Naive thymus-derived CD4-positive, alpha-beta T cell (primary cell): ENCODE measurements around the gene SLC22A23. TPM values are rescaled to one million over a fixed set of nuclear protein-coding genes. Genes with fewer than 3 reads are reported as not detected.

ENCODE experiments used
- ATAC-seq: fragments of 150-1000 bp; cut with Tn5 transposase; 2 replicates; pipeline ENCODE4 v1.10.0; 2021; ENCODE audit warnings: mild to moderate bottlenecking, moderate library complexity
- CTCF ChIA-PET: fragments of 350-600 bp; sonication (Branson Sonifier 250); formaldehyde crosslinking; loops from one replicate; lab custom pipeline; 2021; ENCODE audit warnings: antibody characterized with exemption; lab: Charles Lee
- POLR2A ChIA-PET: fragments of 350-600 bp; sonication (Branson Sonifier 250); formaldehyde crosslinking; loops from one replicate; lab custom pipeline; 2021; ENCODE audit warnings: antibody characterized with exemption, inconsistent platforms; lab: Charles Lee
- DNase-seq, 9 donors: peaks; one replicate each; pipeline versions ENCODE4 v3.0.0 to v3.0.0-alpha.2; 2020 to 2022; ENCODE audit warnings: mixed read lengths in 1 of 9
- H3K27ac ChIP-seq: one replicate; pipeline ENCODE4 v1.7.0; 2013; ENCODE audit warnings: mild to moderate bottlenecking, low read depth, low read length, moderate library complexity
- H3K27me3 ChIP-seq, 2 donors: one replicate each; pipeline ENCODE4 v1.7.0; 2013; ENCODE audit warnings: low read length in 2 of 2, mild to moderate bottlenecking in 2 of 2, moderate library complexity in 2 of 2; ENCODE audit not compliant: control insufficient read depth in 2 of 2, insufficient read depth in 2 of 2
- H3K36me3 ChIP-seq, 3 experiments: 1 replicate in 2 of 3; 2 replicates in 1 of 3; pipeline ENCODE4 v1.7.0; 2013; ENCODE audit warnings: low read length in 3 of 3, mild to moderate bottlenecking in 3 of 3, moderate library complexity in 1 of 3; ENCODE audit not compliant: insufficient read depth in 3 of 3, control insufficient read depth in 2 of 3
- H3K4me1 ChIP-seq, 2 donors: one replicate each; pipeline ENCODE4 v1.7.0; 2013; ENCODE audit warnings: low read length in 2 of 2, mild to moderate bottlenecking in 2 of 2, moderate library complexity in 1 of 2; ENCODE audit not compliant: control insufficient read depth in 2 of 2, insufficient read depth in 2 of 2
- H3K4me3 ChIP-seq: 2 replicates; pipeline ENCODE4 v1.7.0; 2013; ENCODE audit warnings: mild to moderate bottlenecking, low read length
- H3K9me3 ChIP-seq, 3 experiments: 1 replicate in 2 of 3; 2 replicates in 1 of 3; pipeline ENCODE4 v1.7.0; 2013; ENCODE audit warnings: low read length in 3 of 3; ENCODE audit not compliant: control insufficient read depth in 2 of 3
- H3K27ac Mint-ChIP-seq, 9 donors: one replicate each; pipeline ENCODE4 v1.8.0; 2020 to 2022; ENCODE audit warnings: mixed read lengths in 9 of 9, mild to moderate bottlenecking in 8 of 9, moderate library complexity in 5 of 9, inconsistent platforms in 2 of 9
- H3K27me3 Mint-ChIP-seq, 5 donors: one replicate each; pipeline ENCODE4 v1.8.0; 2021 to 2022; ENCODE audit warnings: mixed read lengths in 5 of 5, mild to moderate bottlenecking in 1 of 5
- H3K36me3 Mint-ChIP-seq, 5 donors: one replicate each; pipeline ENCODE4 v1.8.0; 2020 to 2022; ENCODE audit warnings: mixed read lengths in 5 of 5, mild to moderate bottlenecking in 3 of 5, inconsistent platforms in 1 of 5
- H3K4me1 Mint-ChIP-seq, 7 donors: one replicate each; pipeline ENCODE4 v1.8.0; 2020 to 2022; ENCODE audit warnings: mixed read lengths in 7 of 7, mild to moderate bottlenecking in 3 of 7, inconsistent platforms in 1 of 7
- H3K4me3 Mint-ChIP-seq, 10 donors: one replicate each; pipeline ENCODE4 v1.8.0; 2020 to 2022; ENCODE audit warnings: mild to moderate bottlenecking in 10 of 10, mixed read lengths in 10 of 10, moderate library complexity in 6 of 10, inconsistent platforms in 2 of 10
- H3K9me3 Mint-ChIP-seq, 11 donors: one replicate each; pipeline ENCODE4 v1.8.0; 2020 to 2022; ENCODE audit warnings: mixed read lengths in 11 of 11, mild to moderate bottlenecking in 4 of 11, inconsistent platforms in 1 of 11, moderate library complexity in 1 of 11
- intact Hi-C, 2 donors: fragments of 100-400 bp; cut with micrococcal nuclease; formaldehyde crosslinking; loops; one replicate each; pipeline ENCODE4 v1.15.1; 2023
- polyA plus RNA-seq, 2 donors: library from polyadenylated mRNA; unstranded; fragments of 300-500 nt; fragmentation: Illumina TruSeq; gene quantifications; one replicate each; pipeline ENCODE4 v1.2.3, GENCODE V29; 2021
- total RNA-seq, 6 experiments: library from RNA in 5 of 6; stranded (reverse) in 5 of 6; gene quantifications; 1 replicate in 5 of 6; 2 replicates in 1 of 6; pipeline ENCODE4 v1.2.3 and lab custom pipeline; 2021 to 2026

SLC22A23 gene
- total and polyA plus RNA-seq, 7 experiments from 2014 or later, result 1.1 to 23.8 (median 13.6) TPM

GRCh38 chr6:3305831-3306230 lies 151.0 kb downstream of the SLC22A23 start:
- intact Hi-C loops, result no loop called here
- peaks cover 0 to 6% (median 0%) of the 10 kb centered on the region in 11 donors for H3K9me3 Mint-ChIP-seq
- H3K27me3 Mint-ChIP-seq, result peaks cover 0 to 6% (median 0%) of the 10 kb centered on the region in 5 donors
- no peak for ATAC-seq
- peaks cover 0 to 5% (median 0%) of the 10 kb centered on the region in 7 donors for H3K4me1 Mint-ChIP-seq
- POLR2A ChIA-PET, result no interaction called here
- DNase-seq, result no peak
- Histone ChIP-seq H3K4me3 (no peak overlapping the region), H3K9me3 (peaks cover 0 to 4% (median 0%) of the 10 kb centered on the region in 3 experiments), H3K36me3 (peaks cover 0 to 9% (median 0%) of the 10 kb centered on the region in 3 experiments), H3K4me1 (no peaks in the 10 kb centered on the region), H3K27ac (no peak overlapping the region), H3K27me3 (no peaks in the 10 kb centered on the region)
- peaks cover 0 to 55% (median 36%) of the 10 kb centered on the region in 5 donors for H3K36me3 Mint-ChIP-seq
- CTCF ChIA-PET, result interaction anchor here (0.6 kb wide), 1 partner anchor 121 kb away, joined by 3 read pairs; no protein-coding TSS in a partner anchor
- no peak overlapping the region for H3K27ac Mint-ChIP-seq
- no peak overlapping the region for H3K4me3 Mint-ChIP-seq

GRCh38 chr6:3305216-3305565 lies 151.7 kb downstream of the SLC22A23 start:
- no peak overlapping the region for H3K27ac Mint-ChIP-seq
- no peak overlapping the region for H3K4me3 ChIP-seq
- intact Hi-C loops, result no loop called here
- H3K4me1 ChIP-seq, result no peaks in the 10 kb centered on the region
- H3K27me3 Mint-ChIP-seq, result peaks cover 0 to 6% (median 0%) of the 10 kb centered on the region in 5 donors
- ATAC-seq, result no peak
- peaks cover 0 to 55% (median 36%) of the 10 kb centered on the region in 5 donors for H3K36me3 Mint-ChIP-seq
- peaks cover 0 to 5% (median 0%) of the 10 kb centered on the region in 7 donors for H3K4me1 Mint-ChIP-seq
- peaks cover 0 to 9% (median 0%) of the 10 kb centered on the region in 3 experiments for H3K36me3 ChIP-seq
- H3K27ac ChIP-seq, result no peak overlapping the region
- ChIA-PET CTCF (no interaction called here), POLR2A (no interaction called here)
- no peaks in the 10 kb centered on the region for H3K27me3 ChIP-seq
- DNase-seq, result no peak
- peaks cover 0 to 4% (median 0%) of the 10 kb centered on the region in 3 experiments for H3K9me3 ChIP-seq
- H3K4me3 Mint-ChIP-seq, result no peak overlapping the region
- peaks cover 0 to 6% (median 0%) of the 10 kb centered on the region in 11 donors for H3K9me3 Mint-ChIP-seq

- Histone ChIP-seq H3K27me3 (no peaks in the 10 kb centered on the region), H3K4me1 (no peaks in the 10 kb centered on the region), H3K9me3 (peaks cover 0 to 4% (median 0%) of the 10 kb centered on the region in 3 experiments), H3K4me3 (no peak overlapping the region), H3K27ac (no peak overlapping the region), H3K36me3 (peaks cover 0 to 9% (median 0%) of the 10 kb centered on the region in 3 experiments)
- no peak overlapping the region for H3K27ac Mint-ChIP-seq
- H3K4me3 Mint-ChIP-seq, result no peak overlapping the region
- H3K4me1 Mint-ChIP-seq, result peaks cover 0 to 5% (median 0%) of the 10 kb centered on the region in 7 donors
- ChIA-PET POLR2A (no interaction called here), CTCF (no interaction called here)
- peaks cover 0 to 6% (median 0%) of the 10 kb centered on the region in 5 donors for H3K27me3 Mint-ChIP-seq
- H3K9me3 Mint-ChIP-seq, result peaks cover 0 to 6% (median 0%) of the 10 kb centered on the region in 11 donors
- peaks cover 0 to 55% (median 36%) of the 10 kb centered on the region in 5 donors for H3K36me3 Mint-ChIP-seq
- intact Hi-C loops, result no loop called here
- no peak for DNase-seq
- no peak for ATAC-seq
These were observed 152.2 kb downstream of the SLC22A23 start for GRCh38 chr6:3304500-3305215.

- Histone ChIP-seq H3K27ac (no peak overlapping the region), H3K4me3 (no peak overlapping the region), H3K27me3 (no peaks in the 10 kb centered on the region), H3K36me3 (peaks cover 0 to 9% (median 0%) of the 10 kb centered on the region in 3 experiments), H3K4me1 (no peaks in the 10 kb centered on the region), H3K9me3 (peaks cover 0 to 4% (median 0%) of the 10 kb centered on the region in 3 experiments)
- intact Hi-C loops, result no loop called here
- H3K4me3 Mint-ChIP-seq, result no peak overlapping the region
- CTCF ChIA-PET, result no interaction called here
- POLR2A ChIA-PET, result interaction anchor here (0.8 kb wide), 1 partner anchor 18 kb away, joined by 3 read pairs; no protein-coding TSS in a partner anchor
- peaks cover 0 to 5% (median 0%) of the 10 kb centered on the region in 7 donors for H3K4me1 Mint-ChIP-seq
- peaks cover 0 to 6% (median 0%) of the 10 kb centered on the region in 11 donors for H3K9me3 Mint-ChIP-seq
- peaks cover 0 to 6% (median 0%) of the 10 kb centered on the region in 5 donors for H3K27me3 Mint-ChIP-seq
- no peak overlapping the region for H3K27ac Mint-ChIP-seq
- peaks cover 0 to 55% (median 36%) of the 10 kb centered on the region in 5 donors for H3K36me3 Mint-ChIP-seq
- no peak for DNase-seq
- ATAC-seq, result no peak
These were observed 152.9 kb downstream of the SLC22A23 start for GRCh38 chr6:3303795-3304411.

DNA sequence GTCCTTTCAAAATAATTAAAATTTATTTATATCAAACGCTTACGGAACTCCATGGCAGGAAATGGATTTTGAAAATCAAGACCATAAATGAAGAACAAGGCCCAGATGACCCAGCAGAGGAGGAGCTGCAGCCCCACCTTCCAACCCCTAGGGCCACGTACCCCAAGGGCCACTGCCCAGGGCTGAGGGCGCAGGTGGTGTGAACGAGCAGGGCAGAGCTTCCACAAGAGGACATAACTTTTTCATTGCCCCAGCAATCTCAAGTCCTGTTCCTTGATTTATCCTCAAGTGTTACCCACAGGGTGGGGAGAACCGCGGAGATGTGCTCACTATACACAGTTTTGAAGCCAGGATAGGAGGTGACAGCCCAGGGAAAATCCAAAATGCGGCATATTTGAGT lies 155.3 kb downstream of the SLC22A23 start:
- H3K27ac Mint-ChIP-seq, result no peak overlapping the region
- no peak overlapping the region for H3K4me3 Mint-ChIP-seq
- ChIA-PET CTCF (no interaction called here), POLR2A (no interaction called here)
- H3K9me3 Mint-ChIP-seq, result peaks cover 0 to 6% (median 0%) of the 10 kb centered on the region in 11 donors
- intact Hi-C loops, result no loop called here
- ATAC-seq (no peak), DNase-seq (no peak)
- H3K4me1 Mint-ChIP-seq, result peaks cover 0 to 5% (median 0%) of the 10 kb centered on the region in 7 donors
- H3K27me3 Mint-ChIP-seq, result peaks cover 0 to 8% (median 0%) of the 10 kb centered on the region in 5 donors
- no peak overlapping the region for H3K27ac ChIP-seq
- H3K36me3 Mint-ChIP-seq, result peaks cover 0 to 51% (median 30%) of the 10 kb centered on the region in 5 donors
- H3K4me3 ChIP-seq, result no peak overlapping the region
- peaks cover 0 to 4% (median 0%) of the 10 kb centered on the region in 3 experiments for H3K9me3 ChIP-seq
- H3K4me1 ChIP-seq, result no peaks in the 10 kb centered on the region
- H3K27me3 ChIP-seq, result no peaks in the 10 kb centered on the region
- peaks cover 0 to 9% (median 0%) of the 10 kb centered on the region in 3 experiments for H3K36me3 ChIP-seq

- intact Hi-C loops, result no loop called here
- no peak overlapping the region for H3K27ac ChIP-seq
- H3K9me3 ChIP-seq, result peaks cover 0 to 4% (median 0%) of the 10 kb centered on the region in 3 experiments
- H3K4me1 ChIP-seq, result no peaks in the 10 kb centered on the region
- ChIA-PET POLR2A (no interaction called here), CTCF (no interaction called here)
- Mint-ChIP-seq H3K36me3 (peaks cover 0 to 31% (median 16%) of the 10 kb centered on the region in 5 donors), H3K27ac (no peak overlapping the region), H3K9me3 (peaks cover 0 to 6% (median 0%) of the 10 kb centered on the region in 11 donors), H3K27me3 (peaks cover 0 to 6% (median 0%) of the 10 kb centered on the region in 5 donors), H3K4me1 (peaks cover 0 to 2% (median 0%) of the 10 kb centered on the region in 7 donors), H3K4me3 (no peak overlapping the region)
- no peak overlapping the region for H3K4me3 ChIP-seq
- H3K27me3 ChIP-seq, result no peaks in the 10 kb centered on the region
- DNase-seq (no peak), ATAC-seq (no peak)
- H3K36me3 ChIP-seq, result peaks cover 0 to 9% (median 0%) of the 10 kb centered on the region in 3 experiments
These were observed 157.6 kb downstream of the SLC22A23 start for GRCh38 chr6:3299221-3299620.
